ENCODE data around the gene TCF12.
A peak's percentile ranks its signal among the peaks of the same experiment; 100 is the strongest.

TCF12 gene

DNA sequence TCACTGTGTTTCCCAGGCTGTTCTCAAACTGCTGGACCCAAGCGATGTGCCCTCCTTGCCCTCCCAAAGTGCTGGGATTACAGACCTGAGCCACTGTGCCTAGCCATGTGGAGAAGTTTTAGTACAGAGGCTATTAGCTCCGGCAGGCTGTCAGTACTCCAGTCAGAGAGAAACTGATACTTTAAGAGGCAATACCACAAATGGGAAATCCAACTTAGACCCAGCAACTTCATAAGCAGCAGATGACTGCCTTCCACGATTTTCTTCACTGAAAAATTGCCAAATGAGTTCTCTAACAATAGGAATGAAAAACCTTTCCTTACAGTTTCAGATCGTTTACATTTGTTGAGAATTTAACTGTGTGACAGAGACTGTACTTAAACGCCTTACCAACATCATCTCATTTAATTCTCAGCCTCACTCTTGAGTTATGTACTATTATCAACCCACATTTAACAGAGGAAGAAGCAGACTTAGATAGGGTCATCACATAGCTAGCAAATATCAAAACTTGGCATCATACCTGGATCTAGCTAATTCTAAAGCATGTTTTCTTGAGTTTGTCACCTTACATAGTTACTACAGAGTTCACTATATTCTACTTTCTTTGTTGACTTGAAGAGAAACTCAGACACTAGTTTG, 127.4 kb downstream of the TCF12 start:
- no peak for DNase-seq (ENCODE audit: low spot score)

DNA sequence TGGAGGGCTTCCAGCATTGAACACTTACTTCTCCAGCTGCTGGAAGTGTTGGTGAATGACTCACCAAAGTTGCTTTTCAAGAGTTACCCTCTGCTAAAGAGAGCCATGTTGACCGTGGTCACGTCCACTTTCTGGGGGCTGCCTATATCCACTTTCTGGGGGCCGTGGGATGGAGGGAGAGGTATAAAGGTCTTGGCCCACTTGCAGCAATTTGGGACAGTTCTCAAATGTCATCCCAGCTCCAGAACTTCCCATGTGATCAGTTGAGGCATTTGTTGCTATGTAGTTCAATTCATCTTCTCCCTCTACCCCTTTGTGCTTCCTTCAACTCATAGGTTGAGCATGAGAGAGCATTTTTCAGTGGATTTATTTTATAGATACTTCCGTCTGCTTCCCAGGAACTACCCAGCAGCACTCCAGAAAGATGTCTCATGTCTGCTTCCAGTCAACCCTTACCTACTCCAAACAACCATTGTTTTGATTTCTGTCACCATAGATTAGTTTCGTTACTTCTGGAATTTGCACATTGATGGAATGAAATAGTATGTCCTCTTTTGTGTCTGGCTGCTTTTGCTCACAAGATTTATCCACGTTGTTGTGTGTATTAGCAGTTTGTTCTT, 130.6 kb downstream of the TCF12 start:
- no peak for DNase-seq (ENCODE audit: low spot score)

DNA sequence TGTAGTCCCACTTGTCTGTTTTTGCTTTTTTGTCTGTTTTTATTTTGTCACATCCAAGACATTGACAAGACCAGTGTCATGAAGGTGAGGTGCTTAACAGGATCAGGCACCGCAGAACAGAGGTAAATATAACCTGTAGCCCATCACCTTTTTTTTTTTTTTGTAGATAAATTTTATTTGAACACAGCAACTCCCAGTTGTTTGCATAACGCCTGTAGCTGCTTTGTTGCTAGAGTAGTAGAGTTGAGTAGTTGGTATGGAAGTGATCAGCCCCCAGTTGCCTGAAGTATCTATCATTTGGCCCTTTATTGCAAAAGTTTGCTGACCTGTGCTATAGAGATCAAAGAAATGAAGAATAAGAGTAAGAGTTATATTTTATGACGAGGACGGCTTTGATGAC, 135.0 kb downstream of the TCF12 start:
- no peak for DNase-seq (ENCODE audit: low spot score)

DNA sequence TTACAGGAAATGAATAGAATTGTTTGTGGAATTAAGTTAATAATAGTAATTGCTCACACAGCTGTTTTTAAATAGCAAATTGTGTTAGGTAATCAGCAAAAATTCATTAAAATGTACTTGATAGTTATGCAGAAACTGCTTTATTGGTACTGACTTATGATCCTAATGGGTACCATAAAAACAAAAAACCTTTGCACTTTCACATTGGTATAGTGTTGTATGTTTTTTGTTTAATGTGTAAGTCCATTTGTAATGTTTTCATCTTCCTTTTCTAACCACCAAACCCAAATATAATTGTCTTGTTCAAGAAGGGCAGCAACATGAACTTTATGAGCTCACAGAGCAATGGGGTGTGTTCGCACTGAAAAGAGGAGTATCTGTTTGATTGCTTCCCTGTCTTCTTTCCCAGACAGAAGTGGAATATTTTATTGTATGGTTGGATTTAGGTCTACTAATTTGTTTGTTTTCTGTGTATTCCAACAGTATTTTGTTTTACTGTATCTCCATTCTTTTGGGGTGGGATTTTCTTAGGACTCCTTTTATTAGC, 135.8 kb downstream of the TCF12 start:
- DNase-seq (ENCODE audit: low spot score), result no peak

DNA sequence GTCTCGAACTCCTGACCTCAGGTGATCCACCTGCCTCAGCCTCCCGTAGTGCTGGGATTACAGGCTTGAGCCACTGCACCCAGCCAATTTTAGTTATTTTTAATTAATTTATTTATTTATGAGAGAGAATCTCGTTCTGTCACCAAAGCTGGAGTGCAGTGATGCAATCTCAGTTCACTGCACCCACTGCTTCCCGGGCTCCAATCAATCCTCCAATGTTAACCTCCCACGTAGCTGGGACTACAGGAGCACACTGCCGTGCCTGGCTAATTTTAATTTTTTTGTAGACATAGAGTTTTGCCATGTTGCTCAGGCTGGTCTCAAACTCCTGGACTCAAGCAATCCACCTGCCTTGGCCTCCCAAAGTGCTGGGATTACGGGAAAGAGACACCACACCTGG, 137.9 kb downstream of the TCF12 start:
- DNase-seq (ENCODE audit: low spot score), result no peak

DNA sequence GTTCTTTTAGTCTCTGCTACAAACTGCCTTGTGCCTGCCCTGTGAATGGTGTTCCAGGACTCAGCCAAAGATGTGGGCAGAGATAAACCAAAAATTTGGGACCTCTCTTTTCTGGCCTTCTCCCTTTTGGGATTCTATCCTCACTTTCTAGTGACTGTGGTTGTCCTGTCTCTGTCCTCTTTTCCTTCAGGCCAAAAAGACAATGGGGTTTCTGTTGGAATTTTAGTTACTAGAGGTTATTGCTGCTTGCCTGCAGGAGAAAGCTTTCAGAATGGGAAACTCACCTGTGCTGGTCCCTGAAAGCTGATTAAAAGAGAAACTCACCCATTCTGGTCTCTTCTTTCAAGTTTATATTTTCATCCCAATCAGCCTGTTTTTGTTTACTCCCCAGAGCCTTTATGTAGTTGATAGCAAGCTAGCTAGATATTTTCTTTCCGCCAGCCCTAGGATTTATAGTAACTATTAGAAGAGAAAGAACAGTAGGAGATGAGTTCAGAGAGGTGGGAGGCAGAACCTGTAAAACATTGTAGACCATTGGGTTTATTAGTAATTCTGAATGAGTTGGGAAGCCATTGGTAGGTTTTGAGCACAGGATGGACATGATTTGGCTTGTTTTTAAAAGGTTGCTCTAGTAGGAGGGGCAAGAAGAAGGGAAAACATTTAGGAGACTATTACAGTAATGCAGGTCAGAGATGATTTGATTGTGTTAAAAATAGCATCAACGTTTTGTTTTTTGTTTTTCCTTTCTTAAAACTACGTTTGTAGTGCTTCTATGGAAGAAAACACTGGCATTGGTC, 138.9 kb downstream of the TCF12 start:
- no peak for DNase-seq (ENCODE audit: low spot score)

DNA sequence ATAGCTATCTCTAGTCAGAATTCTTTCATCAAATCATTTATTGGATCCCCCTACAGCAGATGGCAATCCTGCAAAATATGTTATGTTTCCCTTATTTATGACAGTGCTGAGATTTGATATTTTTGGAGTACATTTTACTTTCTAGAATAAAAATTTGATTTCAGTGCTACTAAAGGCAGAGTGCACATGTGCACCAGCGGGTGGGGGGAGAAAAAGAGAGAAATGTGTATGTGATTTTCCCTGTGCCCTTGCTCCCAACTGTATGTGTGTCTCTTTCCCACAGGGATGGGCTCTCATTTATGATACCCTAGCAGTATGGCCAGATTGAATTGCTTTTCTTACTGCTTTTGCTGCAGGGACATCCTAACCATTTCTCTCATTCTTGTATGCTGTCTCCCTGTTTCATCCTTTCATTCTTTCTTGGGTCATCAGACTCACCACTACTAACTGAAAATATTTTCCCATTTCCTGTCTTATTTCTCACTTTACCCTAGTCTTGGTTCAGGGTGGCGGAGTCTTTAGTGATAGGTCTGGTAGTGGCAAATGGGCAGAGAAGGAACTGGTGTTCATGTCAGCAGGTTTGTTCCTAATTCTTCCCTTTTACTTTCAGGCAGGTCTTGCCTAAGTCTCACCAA, 140.7 kb downstream of the TCF12 start:
- no peak for DNase-seq (ENCODE audit: low spot score)

DNA sequence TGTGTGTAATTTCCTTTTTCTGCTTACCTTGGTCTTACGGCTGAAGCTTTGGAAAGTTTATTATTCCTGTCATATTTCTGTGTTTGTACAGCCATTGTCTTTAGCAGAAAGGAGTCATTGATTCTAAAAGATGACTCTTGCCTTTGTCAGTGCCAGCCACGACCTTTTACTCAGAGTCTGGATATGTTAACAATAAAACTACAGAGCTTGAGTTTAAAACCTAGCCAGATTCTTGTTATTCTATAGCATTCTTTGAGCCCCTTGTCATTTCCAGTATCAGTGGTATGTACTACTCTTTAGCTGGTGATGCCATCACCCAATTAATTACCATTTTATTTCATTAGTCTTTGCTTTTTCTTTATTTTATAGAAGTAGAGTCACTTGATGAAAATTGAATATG, 142.4 kb downstream of the TCF12 start:
- no peak for DNase-seq (ENCODE audit: low spot score)

DNA sequence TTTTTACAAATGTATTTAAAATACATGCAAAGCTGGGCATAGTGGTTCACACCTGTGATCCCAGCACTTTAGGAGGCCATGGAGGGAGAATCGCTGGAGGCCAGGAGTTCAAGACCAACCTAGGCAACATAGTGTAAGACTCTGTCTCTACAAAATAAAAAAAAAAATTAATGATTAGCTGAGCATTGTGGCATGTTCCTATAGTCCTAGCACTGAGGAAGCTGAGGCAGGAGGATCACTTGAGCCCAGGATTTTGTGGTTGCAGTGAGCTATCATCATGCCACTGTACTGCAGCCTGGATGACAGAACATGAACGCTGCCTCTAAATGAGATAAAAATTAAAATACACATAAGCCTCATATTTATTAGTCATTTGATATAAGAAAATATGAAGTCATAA, 142.8 kb downstream of the TCF12 start:
- DNase-seq (ENCODE audit: low spot score), result no peak

DNA sequence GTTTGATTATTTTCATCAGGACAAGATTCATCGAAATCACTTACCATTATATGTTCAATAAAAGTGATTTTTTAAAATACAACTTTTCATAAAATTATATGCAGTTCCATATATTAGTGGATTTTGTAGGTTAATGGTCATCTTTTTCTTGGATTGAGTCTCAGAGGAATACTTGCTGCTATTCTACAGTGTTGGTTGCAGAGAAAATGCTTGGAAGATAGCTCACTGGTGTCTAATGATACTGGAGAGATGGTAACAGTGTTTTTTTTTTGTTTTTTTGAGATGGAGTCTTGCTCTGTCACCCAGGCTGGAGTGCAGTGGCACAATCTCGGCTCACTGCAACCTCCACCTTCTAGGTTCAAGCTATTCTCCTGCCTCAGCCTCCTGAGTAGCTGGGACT, 143.3 kb downstream of the TCF12 start:
- DNase-seq (ENCODE audit: low spot score), result no peak

DNA sequence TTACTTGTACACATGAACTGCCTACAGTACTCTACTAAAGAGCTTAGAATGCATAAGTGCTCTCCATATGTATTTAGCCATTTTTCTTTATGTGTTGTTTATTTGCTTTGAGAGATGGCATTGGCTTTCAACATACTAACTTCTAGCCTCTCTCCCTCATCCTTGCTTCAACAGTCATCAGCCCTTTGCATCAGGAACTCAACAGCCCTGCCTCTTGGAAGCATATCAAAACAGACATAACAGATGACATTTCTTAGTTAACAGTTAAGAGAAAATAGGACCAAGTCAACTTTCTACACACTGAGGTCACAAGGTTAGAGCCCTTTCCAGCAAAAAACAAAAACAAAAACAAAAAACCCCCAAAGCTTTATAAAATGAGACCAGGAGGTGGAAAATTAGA, 145.6 kb downstream of the TCF12 start:
- DNase-seq (ENCODE audit: low spot score), result no peak

DNA sequence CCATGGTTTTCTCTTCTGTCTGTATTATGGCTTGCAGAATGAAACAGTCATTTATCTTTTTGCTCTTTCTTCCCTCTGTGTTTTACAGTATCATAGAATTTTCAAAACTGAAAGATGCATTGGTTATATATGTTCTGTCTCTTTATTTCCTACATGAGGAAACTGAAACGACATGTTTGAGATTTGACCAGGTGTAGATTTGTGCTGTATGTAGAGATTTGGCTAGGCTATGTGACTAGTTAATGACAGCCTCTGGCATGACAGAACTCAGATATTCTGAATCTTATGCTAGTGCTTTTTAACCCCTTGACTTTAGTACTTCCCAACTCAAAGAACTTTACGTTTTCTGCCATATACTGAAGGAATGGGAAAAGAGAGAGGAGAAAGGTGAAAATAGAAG, 151.0 kb downstream of the TCF12 start:
- DNase-seq (ENCODE audit: low spot score), result no peak

DNA sequence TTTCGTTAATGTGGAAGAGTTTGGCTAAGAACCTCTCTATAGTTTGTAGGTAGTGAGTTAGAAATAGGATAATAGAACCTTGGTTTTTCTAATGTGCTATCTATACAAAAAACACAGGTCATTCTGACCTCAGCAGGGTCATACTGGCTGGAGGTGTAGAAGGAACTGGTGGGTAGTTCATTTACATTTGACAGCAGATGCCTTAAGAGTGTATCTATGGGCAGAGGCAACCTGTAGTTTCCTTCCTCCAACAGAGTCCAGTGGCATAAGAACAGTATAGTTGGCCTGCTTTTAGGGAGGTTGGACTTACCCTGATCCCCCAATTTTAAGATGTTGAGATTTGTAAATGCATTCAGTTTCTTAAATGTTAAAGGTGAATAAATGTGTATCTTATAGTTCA, 152.2 kb downstream of the TCF12 start:
- no peak for DNase-seq (ENCODE audit: low spot score)

DNA sequence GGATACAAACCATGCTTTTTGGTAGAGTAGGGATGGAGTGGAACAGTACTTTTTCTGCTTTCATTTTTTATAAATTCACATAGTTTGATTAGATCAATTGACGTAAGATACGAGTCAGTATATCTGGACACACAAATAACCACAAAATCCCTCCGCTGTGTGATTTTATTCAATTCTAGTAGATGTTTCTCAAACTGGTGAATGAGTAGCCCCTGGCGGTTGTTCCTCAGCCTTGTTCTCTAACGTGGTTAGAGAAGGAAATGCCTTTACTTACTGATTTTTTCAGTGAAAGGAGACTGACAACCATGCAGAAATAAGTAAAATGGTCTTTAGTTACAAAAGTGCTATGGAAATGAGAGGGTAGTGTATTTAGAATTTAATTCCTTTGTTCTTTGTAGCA, 161.0 kb downstream of the TCF12 start:
- DNase-seq (ENCODE audit: low spot score), result no peak

DNA sequence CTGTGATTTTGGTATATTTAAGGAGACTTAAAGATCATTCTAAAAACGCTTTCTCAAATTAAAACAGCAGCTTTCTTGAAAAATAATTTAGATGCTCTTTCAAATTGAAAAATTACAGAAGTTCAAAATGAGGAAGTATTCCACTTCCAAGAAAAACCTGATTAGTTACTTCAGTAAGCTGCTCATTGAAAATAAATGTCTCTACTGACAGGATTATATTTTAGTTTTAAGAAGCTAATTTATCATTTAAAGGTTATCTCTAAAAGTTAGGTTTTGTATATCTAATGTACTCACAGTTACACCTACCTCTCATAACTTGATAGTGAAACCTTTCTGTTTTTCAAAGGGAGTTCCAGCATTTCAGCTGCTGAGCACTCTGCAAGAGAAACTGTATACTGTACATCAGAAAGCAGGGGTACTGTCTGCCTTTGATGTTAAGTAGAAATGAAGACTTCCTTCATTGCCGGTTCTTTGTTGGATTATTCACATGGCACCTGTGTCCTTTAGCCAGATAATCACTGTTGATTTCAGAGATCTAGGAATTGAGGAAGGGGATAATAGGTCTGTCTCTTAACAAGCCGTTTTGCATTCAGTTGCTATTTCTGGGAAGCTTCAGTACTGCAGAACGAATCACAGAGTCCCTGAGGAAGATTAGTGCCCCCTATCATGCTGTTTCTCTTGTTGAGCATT, 161.6 kb downstream of the TCF12 start:
- DNase-seq (ENCODE audit: low spot score), result no peak

DNA sequence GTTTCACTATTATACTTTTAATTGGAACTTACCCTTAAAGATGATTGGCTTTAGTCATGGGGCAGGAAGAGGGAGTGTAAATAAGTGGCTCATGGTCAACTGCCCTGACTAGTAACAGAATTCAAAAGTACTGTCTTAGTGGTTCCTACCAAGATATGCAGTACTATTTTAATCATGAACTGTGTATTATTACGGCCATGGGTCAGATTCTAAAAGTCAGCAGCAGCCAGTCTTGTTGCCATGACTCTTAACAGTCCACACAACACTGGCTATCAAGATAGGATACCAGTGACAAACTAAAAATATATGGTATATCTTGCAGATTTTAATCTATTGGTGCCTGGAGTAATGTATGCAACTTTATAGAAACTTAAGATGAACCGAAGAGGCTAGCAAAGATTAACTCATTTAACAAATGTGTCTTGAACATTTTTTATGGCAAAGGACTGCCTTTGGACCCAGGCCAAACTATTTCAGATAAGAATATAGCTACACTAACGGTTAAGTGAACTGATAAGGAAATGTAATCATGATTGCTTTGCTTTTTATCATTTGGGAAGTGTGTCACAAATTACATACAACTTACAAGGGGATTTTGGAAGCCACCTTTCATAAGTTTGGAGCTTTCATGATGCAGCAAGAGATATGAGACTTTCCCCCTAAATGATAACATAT, 163.7 kb downstream of the TCF12 start:
- DNase-seq (ENCODE audit: low spot score), result peak; percentile 40

DNA sequence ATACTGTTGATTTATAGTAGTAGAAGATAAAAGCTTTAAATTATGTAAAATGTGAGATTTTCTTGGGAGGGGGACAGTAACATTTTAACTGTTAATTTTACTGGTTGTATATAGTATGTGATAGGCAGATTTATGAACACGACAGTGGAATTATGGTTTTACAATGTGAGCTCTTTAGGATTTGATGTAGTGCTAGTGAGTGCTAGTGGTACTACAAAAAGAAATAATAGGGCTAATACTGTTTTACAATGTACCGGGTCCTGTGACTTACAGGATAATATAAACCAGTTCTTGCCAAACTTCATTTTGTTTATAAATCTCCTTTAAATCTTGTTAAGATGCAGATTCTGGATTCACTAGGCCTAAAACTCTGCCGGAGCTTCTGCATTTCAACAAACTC, 165.7 kb downstream of the TCF12 start:
- DNase-seq (ENCODE audit: low spot score), result no peak

DNA sequence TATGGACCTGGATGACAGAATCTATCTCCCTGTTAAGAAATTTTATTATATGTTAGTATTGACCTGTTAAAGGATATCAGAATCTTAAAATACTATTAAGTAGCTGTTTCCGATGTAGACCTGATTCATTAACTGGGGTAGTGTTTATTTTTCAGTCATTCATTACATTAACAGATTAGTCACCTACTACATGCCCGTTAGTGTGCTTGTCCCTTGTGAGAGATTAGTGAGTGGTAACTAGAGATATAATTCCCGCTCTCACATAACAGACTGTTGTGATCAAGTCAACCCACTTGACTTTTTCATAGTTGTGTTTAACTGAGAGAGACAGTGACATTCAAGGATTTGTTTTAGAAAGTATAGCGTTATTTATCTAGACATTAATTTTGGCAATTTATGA, 166.8 kb downstream of the TCF12 start:
- no peak for DNase-seq (ENCODE audit: low spot score)

DNA sequence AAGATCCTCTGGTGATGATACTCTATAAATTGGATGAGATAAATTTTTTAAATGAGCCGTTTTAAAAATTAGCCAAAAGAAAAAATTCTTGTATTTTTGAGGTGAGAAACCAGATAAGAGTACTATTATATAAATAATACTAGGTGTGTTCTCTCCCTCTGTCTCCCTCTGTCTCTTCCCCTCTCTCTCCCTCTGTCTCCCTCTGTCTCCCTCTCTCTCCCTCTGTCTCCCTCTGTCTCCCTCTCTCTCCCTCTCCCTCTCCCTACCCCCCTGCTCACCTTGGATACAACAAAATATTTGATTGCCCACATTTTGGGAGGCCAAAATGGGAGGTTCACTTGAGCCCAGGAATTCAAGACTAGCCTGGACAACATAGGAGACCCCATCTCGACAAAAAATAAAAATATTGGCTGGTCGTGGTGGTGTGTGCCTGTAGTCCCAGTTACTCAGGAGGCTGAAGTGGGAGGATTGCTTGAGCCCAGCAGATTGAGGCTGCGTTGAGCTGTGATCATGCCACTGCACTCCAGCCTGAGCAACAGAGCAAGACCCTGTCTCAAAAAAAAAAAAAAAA, 168.5 kb downstream of the TCF12 start:
- no peak for DNase-seq (ENCODE audit: low spot score)

DNA sequence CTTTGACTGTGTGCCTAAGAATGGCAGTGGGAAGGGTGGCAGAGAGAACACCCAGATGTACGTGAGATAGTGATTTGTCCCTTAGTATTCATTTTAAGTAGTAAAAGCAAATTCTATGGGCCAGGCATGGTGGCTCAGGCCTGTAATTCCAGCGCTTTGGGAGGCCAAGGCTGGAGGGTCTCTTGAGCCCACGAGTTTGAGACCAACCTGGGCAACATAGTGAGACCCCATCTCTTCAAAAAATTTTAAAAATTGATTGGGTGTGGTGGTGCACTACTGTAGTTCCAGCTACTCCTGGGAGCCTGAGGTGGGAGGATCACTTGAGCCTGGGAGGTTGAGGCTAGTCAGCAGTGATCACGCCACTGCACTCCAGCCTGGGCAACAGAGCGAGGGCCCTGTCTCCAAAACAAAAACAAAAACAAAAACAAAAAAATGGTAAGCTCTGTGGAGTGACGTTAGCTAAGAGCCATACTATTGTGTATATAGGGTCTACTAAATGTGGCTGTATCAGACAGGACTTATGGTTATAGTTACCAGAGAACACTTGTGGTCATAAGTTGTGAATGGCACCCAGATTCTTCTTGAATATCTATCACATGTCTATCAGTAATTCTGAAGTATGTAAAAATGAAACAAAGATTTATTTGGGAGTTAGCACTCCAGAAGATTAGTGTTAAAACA, 171.5 kb downstream of the TCF12 start:
- no peak for DNase-seq (ENCODE audit: low spot score)
